ENCODE results near the gene GNAT3. TPM values are rescaled to one million over a fixed set of nuclear protein-coding genes. Genes with fewer than 3 reads are reported as not detected.

The GNAT3 gene
- total RNA-seq, 1 experiment from 2014 or later = not detected

DNA sequence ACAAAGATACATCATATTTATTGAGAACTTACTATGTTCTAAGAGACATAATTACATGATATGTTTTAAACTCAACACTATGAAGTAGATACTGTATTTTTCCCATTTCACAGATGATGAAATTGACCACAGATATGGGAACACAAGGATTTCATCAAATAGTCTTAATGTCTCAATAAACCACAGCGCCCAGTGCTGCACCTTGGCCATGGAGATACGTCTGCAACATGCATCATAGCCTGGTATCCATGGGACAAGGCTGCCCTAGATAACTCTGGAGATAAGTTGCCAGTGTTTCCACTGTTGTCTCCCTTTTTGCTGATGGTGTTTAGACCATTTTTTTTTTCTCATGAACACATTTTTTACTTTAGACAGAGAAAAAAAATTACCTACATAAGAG lies 97.5 kb downstream of the GNAT3 start:
- Histone ChIP-seq H3K27ac (no peak overlapping the region), H3K36me3 (no peaks in the 10 kb centered on the region), H3K4me3 (no peak overlapping the region), H3K4me1 (replicated peaks) (no peaks in the 10 kb centered on the region), H3K9me3 (replicated peaks) (no peaks in the 10 kb centered on the region), H3K27me3 (replicated peaks) (no peaks in the 10 kb centered on the region)
- no peak for DNase-seq (ENCODE audit: low read depth in 1 of 2, low spot score in 2 of 2)

GRCh38 chr7:80413383-80413945 lies 98.4 kb downstream of the GNAT3 start:
- Histone ChIP-seq H3K27me3 (replicated peaks) (no peaks in the 10 kb centered on the region), H3K27ac (no peak overlapping the region), H3K9me3 (replicated peaks) (no peaks in the 10 kb centered on the region), H3K36me3 (no peaks in the 10 kb centered on the region), H3K4me3 (no peak overlapping the region), H3K4me1 (replicated peaks) (no peaks in the 10 kb centered on the region)
- no peak for DNase-seq (ENCODE audit: low read depth in 1 of 2, low spot score in 2 of 2)

- Histone ChIP-seq H3K27ac (no peak overlapping the region), H3K4me1 (replicated peaks) (no peaks in the 10 kb centered on the region), H3K36me3 (no peaks in the 10 kb centered on the region), H3K9me3 (replicated peaks) (no peaks in the 10 kb centered on the region), H3K4me3 (no peak overlapping the region), H3K27me3 (replicated peaks) (no peaks in the 10 kb centered on the region)
- DNase-seq (ENCODE audit: low read depth in 1 of 2, low spot score in 2 of 2) = no peak
These were observed 99.0 kb downstream of the GNAT3 start for GRCh38 chr7:80412842-80413241.

GRCh38 chr7:80411621-80412020 lies 100.2 kb downstream of the GNAT3 start:
- Histone ChIP-seq H3K36me3 (no peaks in the 10 kb centered on the region), H3K9me3 (replicated peaks) (no peaks in the 10 kb centered on the region), H3K4me1 (replicated peaks) (no peaks in the 10 kb centered on the region), H3K27me3 (replicated peaks) (no peaks in the 10 kb centered on the region), H3K4me3 (no peak overlapping the region), H3K27ac (no peak overlapping the region)
- DNase-seq (ENCODE audit: low read depth in 1 of 2, low spot score in 2 of 2) = no peak

- DNase-seq (ENCODE audit: low read depth in 1 of 2, low spot score in 2 of 2) = no peak
- no peaks in the 10 kb centered on the region for H3K27me3 ChIP-seq (replicated peaks)
- H3K9me3 ChIP-seq (replicated peaks) = no peaks in the 10 kb centered on the region
- no peaks in the 10 kb centered on the region for H3K36me3 ChIP-seq
- H3K27ac ChIP-seq = no peak overlapping the region
- H3K4me3 ChIP-seq = no peak overlapping the region
- no peaks in the 10 kb centered on the region for H3K4me1 ChIP-seq (replicated peaks)
These were observed 101.8 kb downstream of the GNAT3 start for GRCh38 chr7:80410081-80410480.

Other genes starting within 250 kb of the GNAT3 start
- gene CD36, start 126.6 kb upstream of the GNAT3 start, total RNA-seq (2014; rRNA removed; shearing (Covaris generic)) = 0.32 TPM in 1 of 2 replicates, not detected in the other

Measured in SJSA1 (cell line).